ENCODE data around the gene EBPL.

The EBPL gene

DNA sequence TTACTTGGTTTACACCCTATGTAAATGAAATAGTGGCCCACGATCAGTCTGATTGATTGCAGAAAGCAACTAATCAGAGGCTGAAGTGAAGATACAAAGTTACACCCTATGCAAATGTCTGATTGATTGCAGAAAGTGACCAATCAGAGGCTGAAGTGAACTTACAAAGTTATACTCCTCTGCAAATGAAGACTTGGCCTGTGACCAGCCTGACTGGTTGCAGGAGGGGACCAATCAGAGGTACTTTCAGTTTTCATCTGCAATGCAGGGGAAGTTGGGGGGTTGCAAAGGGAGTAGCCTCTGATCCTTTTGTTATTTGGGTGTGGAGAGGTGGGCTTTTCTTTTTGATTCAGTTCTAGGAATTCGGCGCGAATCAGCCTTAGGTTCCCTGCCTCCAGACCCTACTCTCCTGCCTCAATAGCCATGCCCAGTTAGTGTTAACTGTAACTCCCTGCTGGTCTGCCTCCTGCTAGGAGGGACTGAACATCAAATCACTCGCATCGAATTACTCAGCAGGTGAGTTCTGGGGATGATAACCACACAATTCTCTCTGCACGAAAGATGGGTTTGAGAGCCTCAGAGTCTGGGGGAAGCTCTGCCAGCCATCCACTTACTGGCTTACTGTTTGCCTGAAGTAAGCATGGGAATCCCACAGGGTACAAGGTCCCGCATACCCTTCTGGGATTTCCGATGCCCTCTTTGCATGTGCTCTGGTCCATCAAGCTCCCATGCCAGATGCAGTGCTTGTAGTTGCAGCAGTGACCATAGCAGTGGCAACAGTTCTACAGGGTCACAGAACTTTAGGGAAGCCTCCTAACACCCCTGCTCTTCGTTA is 55.5 kb downstream of the EBPL start:
- peak; percentile 78 for ATAC-seq (replicated peaks)
- H3K27ac Mint-ChIP-seq: peak overlapping the region; percentile 72
- H3K4me3 Mint-ChIP-seq: peak overlapping the region; percentile 75 to 80
- H3K27me3 Mint-ChIP-seq: no peaks in the 10 kb centered on the region
- no peak for DNase-seq
- H3K4me1 Mint-ChIP-seq: peaks cover 20 to 40% of the 10 kb centered on the region in 2 donors
- H3K9me3 Mint-ChIP-seq: no peaks in the 10 kb centered on the region
- H3K36me3 Mint-ChIP-seq: peaks cover 25 to 40% of the 10 kb centered on the region in 2 donors

GRCh38 chr13:49633710-49634109 is 57.6 kb downstream of the EBPL start:
- H3K36me3 Mint-ChIP-seq: peaks cover 34 to 47% of the 10 kb centered on the region in 2 donors
- ATAC-seq (replicated peaks) (no peak), DNase-seq (no peak)
- no peak overlapping the region for H3K4me3 Mint-ChIP-seq
- no peak overlapping the region for H3K27ac Mint-ChIP-seq
- peaks cover 28 to 59% of the 10 kb centered on the region in 2 donors for H3K4me1 Mint-ChIP-seq
- no peaks in the 10 kb centered on the region for H3K27me3 Mint-ChIP-seq
- H3K9me3 Mint-ChIP-seq: no peaks in the 10 kb centered on the region

- no peak for DNase-seq
- ATAC-seq (replicated peaks): no peak
- H3K4me3 Mint-ChIP-seq: no peak overlapping the region
- peaks cover 29 to 46% of the 10 kb centered on the region in 2 donors for H3K36me3 Mint-ChIP-seq
- no peak overlapping the region for H3K27ac Mint-ChIP-seq
- no peaks in the 10 kb centered on the region for H3K27me3 Mint-ChIP-seq
- no peaks in the 10 kb centered on the region for H3K9me3 Mint-ChIP-seq
- H3K4me1 Mint-ChIP-seq: peaks cover 30 to 68% of the 10 kb centered on the region in 2 donors
These were observed 59.1 kb downstream of the EBPL start for GRCh38 chr13:49632156-49632555.

- Mint-ChIP-seq H3K27me3 (no peaks in the 10 kb centered on the region), H3K36me3 (peaks cover 21 to 36% of the 10 kb centered on the region in 2 donors), H3K27ac (no peak overlapping the region), H3K4me3 (no peak overlapping the region), H3K9me3 (no peaks in the 10 kb centered on the region), H3K4me1 (peaks cover 27 to 58% of the 10 kb centered on the region in 2 donors)
- ATAC-seq (replicated peaks) (no peak), DNase-seq (no peak)
These were observed 60.7 kb downstream of the EBPL start for GRCh38 chr13:49630580-49630979.

GRCh38 chr13:49629947-49630346 is 61.3 kb downstream of the EBPL start:
- DNase-seq: no peak
- Mint-ChIP-seq H3K4me1 (peaks cover 23 to 51% of the 10 kb centered on the region in 2 donors), H3K27ac (no peak overlapping the region)

GRCh38 chr13:49629196-49629938 is 61.9 kb downstream of the EBPL start:
- Mint-ChIP-seq H3K9me3 (no peaks in the 10 kb centered on the region), H3K36me3 (peaks cover 21 to 28% of the 10 kb centered on the region in 2 donors), H3K27me3 (no peaks in the 10 kb centered on the region), H3K4me1 (peaks cover 20 to 47% of the 10 kb centered on the region in 2 donors), H3K27ac (peak overlapping the region; percentile 98), H3K4me3 (peak overlapping the region; percentile 93 to 99)
- ATAC-seq (replicated peaks): no peak
- no peak for DNase-seq

More at GRCh38 chr13:49629947-49630346, 61.3 kb downstream of the EBPL start:
- H3K27me3 Mint-ChIP-seq: no peaks in the 10 kb centered on the region
- peaks cover 21 to 33% of the 10 kb centered on the region in 2 donors for H3K36me3 Mint-ChIP-seq
- H3K4me3 Mint-ChIP-seq: peak overlapping the region in 1 of 2 donors; percentile 28
- ATAC-seq (replicated peaks): no peak
- no peaks in the 10 kb centered on the region for H3K9me3 Mint-ChIP-seq

DNA sequence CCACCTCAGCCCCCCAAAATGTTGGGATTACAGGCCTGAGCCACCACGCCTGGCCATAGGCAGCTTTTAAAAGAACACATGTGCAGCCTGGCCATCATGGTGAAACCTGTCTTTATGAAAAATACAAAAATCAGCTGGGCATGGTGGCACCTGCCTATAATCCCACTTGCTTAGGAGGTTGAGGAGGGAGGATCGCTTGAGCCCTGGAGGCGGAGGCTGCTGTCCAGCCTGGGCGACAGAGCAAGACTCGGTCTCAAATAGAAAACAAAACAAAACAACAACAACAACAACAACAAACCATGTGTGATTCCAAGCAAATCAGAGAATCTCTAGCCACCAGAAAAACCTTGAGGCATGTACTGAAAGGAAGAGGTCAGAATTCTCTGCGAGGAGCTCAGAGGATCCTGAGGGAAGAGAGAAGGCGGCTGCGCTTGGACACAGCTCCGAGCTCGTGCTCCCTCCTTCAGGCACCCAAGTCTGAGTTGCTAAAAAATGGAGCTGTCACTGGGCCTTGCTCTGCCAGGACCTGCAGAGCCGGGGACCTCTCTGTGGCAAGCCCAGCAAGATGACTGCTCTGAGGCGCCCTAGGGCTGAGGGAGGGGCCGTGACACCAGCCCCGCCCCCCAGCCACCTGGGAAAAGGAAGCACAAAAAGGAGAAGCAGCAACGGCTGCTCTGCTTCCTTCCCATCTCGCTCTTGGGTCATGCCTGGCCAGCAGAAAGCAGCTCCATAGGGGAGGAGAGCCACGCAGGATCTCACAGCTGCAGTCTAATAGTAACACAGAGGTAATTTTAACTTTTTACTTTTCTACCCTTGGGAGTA is 63.2 kb downstream of the EBPL start, which contains the start of gene ARL11:
Gene ARL11, plus strand, starts transcription at position 677 of the 822 bp plus-strand sequence. CDS start 1,941 bp downstream, outside the sequence.
- DNase-seq: peak; percentile 83
- H3K4me1 Mint-ChIP-seq: peaks cover 15 to 40% of the 10 kb centered on the region in 2 donors
- peak; percentile 98 to 99 for ATAC-seq (replicated peaks)

GRCh38 chr13:49625392-49626079 is 65.8 kb downstream of the EBPL start:
- peaks cover 14 to 26% of the 10 kb centered on the region in 2 donors for H3K4me1 Mint-ChIP-seq
- DNase-seq: no peak
- H3K4me3 Mint-ChIP-seq: no peak overlapping the region
- ATAC-seq (replicated peaks): no peak
- peaks cover 6 to 9% of the 10 kb centered on the region in 2 donors for H3K36me3 Mint-ChIP-seq
- H3K9me3 Mint-ChIP-seq: no peaks in the 10 kb centered on the region
- no peaks in the 10 kb centered on the region for H3K27me3 Mint-ChIP-seq
- peak overlapping the region; percentile 56 for H3K27ac Mint-ChIP-seq

More for the DNA sequence above, 63.2 kb downstream of the EBPL start, which contains the start of gene ARL11:
- Mint-ChIP-seq H3K9me3 (no peaks in the 10 kb centered on the region), H3K36me3 (peaks cover 16 to 23% of the 10 kb centered on the region in 2 donors), H3K4me3 (peak within 1 kb of the TSS; percentile 93 to 99), H3K27ac (peak within 1 kb of the TSS; percentile 98), H3K27me3 (no peaks in the 10 kb centered on the region)

GRCh38 chr13:49624229-49624628 is 67.1 kb downstream of the EBPL start:
- Mint-ChIP-seq H3K4me1 (peaks cover 11 to 14% of the 10 kb centered on the region in 2 donors), H3K36me3 (peaks cover 0 to 4% of the 10 kb centered on the region in 2 donors), H3K9me3 (no peaks in the 10 kb centered on the region), H3K4me3 (no peak overlapping the region), H3K27ac (no peak overlapping the region), H3K27me3 (no peaks in the 10 kb centered on the region)
- ATAC-seq (replicated peaks) (no peak), DNase-seq (no peak)

GRCh38 chr13:49622174-49622946 is 68.9 kb downstream of the EBPL start:
- ATAC-seq (replicated peaks): no peak
- Mint-ChIP-seq H3K27me3 (no peaks in the 10 kb centered on the region), H3K27ac (no peak overlapping the region), H3K9me3 (no peaks in the 10 kb centered on the region), H3K4me1 (no peaks in the 10 kb centered on the region), H3K36me3 (no peaks in the 10 kb centered on the region), H3K4me3 (no peak overlapping the region)
- no peak for DNase-seq

DNA sequence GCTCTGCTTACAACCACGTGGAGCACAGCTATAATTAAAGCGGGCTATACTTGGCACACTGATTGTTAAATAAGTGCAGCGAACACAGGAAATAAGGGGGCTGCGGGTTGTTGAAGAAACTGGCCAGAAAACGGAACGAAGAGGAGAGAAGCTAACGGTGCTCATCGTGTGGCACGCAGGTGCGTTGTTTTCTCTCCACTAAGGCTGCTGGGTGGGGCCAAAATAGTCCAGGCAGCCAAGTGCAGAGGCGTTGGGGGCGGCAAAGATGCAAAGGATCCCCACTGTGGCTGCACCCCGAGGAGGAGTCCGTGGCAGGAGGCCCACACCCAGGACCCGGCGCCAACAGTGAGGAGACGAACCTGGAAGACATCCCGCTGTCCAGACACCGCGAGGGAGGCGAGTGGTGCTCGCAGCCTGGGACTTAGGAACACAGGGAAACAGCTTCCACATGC is 71.1 kb downstream of the EBPL start:
- no peaks in the 10 kb centered on the region for H3K9me3 Mint-ChIP-seq
- H3K27me3 Mint-ChIP-seq: no peaks in the 10 kb centered on the region
- no peaks in the 10 kb centered on the region for H3K4me1 Mint-ChIP-seq
- no peak for DNase-seq
- no peak overlapping the region for H3K27ac Mint-ChIP-seq
- ATAC-seq (replicated peaks): no peak
- H3K4me3 Mint-ChIP-seq: no peak overlapping the region
- H3K36me3 Mint-ChIP-seq: no peaks in the 10 kb centered on the region

DNA sequence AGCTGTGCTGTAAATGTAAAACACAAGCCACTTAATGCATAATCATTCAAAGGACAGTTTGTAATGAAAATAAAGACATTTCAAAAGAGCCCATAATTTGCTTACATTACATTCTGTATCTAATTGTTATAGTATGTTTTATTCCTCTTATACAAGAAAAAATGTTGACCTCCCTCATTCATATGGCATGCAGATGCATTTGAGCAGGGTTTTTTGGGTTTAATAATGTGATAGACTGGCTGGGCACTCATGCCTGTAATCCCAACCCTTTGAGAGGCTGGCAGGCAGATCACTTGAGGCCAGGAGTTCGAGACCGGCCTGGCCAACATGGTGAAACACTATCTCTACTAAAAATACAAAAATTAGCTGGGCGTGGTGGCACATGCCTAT is 74.6 kb downstream of the EBPL start:
- no peak overlapping the region for H3K4me3 Mint-ChIP-seq
- no peaks in the 10 kb centered on the region for H3K36me3 Mint-ChIP-seq
- no peaks in the 10 kb centered on the region for H3K4me1 Mint-ChIP-seq
- H3K9me3 Mint-ChIP-seq: peaks cover 0 to 1% of the 10 kb centered on the region in 2 donors
- no peak for ATAC-seq (replicated peaks)
- H3K27ac Mint-ChIP-seq: no peak overlapping the region
- no peak for DNase-seq
- no peaks in the 10 kb centered on the region for H3K27me3 Mint-ChIP-seq

Data from stimulated activated naive B cell treated with anti-CD40 and anti-IgM and Interleukin-4, amounts not matched to agents 10 μg/mL and 1 μg/mL and 100 μg/mL, for 72 hours (primary cell).